HG03460 (cell line): ENCODE data around the gene HPCAL1.

Experiments used
- ATAC-seq: cut with Tn5 transposase; IDR thresholded peaks from one replicate; pipeline ENCODE4 v1.9.1; 2021; ENCODE audit not compliant: unreplicated experiment

The HPCAL1 gene

DNA sequence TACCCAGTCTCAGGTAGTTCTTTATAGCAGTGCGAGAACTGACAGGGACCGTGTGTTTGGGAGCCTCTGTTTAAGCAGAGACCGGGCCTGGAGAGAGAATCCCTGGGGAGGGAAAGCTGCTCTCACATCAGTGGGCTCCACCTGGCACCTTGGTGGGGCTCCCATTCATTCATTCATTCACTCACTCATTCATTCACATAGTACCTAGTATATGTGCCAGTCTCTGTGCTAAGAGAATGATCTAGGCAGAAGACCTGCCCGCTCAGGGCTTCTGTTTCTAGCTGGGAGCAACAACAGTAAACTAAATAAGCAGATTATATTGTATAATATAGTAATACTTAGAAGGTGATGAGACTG, 17.8 kb downstream of the HPCAL1 start:
- ATAC-seq, result no peak

DNA sequence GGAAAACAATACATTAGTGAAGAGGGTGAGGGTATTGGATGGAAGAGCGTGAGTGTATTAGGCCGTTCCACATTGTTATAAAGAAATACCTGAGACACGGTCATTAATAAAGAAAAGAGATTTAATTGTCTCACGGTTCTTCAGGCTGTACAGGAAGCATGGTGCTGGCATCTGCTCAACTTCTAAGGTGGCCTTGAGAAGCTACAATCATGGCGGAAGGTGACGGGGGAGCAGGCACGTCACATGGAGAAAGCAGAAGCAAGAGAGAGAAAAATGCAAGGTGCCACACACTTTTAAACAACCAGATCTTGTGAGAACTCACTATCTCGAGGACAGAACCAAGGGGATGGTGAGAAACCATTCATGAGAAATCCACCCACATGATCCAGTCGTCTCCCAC, 18.2 kb downstream of the HPCAL1 start:
- ATAC-seq, result no peak

DNA sequence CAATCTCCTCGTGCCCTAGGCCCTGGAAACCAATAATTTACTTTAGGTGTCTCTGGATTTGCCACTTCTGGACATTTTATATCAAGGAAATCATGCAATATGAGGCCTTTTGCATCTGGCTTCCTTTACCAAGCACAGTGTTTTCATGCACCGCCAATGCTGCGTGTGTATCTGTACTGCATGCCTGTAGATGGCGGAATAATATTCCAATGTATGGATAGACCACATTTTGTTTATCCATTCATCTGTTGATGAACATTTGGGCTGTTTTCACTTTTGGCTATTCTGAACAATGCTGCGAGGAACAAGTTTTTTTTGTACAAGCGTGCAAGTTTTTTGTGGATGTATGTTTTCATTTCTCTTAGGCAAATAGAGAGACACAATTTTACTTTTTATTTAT, 18.9 kb downstream of the HPCAL1 start:
- ATAC-seq, result no peak

DNA sequence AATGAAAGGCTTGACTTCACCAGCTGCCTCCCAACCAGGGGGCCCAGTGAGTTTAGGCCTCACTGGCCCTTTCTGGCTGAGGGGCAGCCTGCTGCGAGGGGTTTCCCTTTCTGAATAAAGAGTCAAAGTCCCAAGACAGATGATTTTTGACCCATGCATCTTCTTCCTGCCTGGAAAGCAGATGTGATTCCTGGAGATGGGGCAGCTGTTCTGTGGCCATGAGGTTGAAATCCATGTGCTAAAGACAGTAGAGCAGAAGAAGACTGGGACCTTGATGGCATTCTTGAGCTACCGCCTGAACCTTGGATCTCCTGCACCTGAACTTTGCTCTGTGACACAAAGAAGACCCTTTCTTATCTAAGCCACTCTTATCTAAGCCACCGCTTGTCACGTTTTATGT, 19.8 kb downstream of the HPCAL1 start:
- no peak for ATAC-seq

DNA sequence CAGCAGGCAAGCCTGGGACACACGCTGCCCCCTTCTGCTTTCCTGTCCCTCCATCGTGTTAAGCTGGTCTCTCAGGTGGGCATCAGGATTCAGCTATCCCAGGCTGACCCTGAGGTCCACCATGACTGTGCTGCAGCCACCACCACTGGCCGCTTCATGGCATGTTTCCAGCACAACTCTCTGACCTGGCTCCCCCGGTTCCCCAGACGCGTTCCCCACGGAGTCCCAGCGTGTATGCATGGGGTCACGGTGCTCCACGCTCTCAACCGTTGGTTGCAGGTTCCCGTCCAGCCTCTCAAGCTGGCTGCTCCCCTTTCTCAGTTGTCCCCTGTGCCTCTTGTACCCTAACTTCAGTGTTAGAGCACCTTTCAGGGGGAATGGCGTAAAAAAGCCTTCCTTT, 20.3 kb downstream of the HPCAL1 start:
- ATAC-seq, result no peak

DNA sequence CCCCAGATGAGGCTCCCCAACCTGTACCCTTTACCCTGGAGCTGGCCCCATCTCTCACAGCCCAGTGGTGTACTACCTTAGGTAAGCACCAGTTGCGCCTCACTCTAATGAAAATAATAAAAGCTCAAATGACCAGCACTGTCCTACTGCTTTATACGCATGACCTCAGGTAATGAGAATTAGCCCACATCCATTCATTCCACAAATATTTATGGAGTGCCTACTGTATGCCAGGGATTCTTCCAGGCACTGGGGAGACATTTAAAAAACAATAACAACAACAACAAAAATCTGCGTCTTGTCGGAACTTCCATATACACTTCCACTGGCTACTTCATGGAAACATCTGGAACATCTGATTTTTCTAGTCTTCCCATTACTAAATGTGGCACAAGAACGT, 20.8 kb downstream of the HPCAL1 start:
- no peak for ATAC-seq

DNA sequence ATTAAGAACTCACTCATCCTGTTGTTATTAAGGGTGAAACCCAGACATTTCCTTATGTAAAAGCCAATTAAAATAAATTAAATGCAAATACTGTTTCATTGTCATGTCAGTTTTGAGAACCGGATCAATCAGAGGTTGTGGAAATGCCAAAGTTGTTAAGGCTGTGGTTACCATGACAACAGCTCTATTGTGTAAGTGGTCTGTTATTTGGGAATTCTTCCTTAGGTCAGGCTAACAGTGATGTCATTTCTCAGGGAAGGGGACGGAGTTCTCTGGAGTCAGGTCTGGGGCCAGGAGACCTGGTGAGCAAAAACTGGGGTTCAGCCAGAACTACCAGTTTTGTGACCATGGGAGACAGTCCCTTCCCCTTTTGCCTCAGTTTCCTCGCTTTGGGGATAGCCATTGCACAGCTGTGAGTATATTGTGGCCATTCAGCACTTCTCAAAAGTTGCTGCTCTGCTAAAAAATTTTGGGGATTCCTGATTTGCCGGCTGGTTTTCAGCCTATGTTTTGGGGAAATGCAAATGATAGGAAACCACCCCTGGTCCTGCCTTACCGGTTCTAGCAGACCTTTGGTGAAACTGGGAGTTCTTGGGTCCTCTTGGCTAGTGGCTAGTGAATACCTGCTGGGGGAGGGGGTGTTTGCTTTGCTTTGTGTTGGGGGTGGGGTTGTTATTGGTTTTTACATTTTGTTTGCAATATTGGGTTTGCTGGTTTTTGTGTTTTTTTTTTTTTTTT, 21.6 kb downstream of the HPCAL1 start:
- peak; percentile 50 for ATAC-seq

DNA sequence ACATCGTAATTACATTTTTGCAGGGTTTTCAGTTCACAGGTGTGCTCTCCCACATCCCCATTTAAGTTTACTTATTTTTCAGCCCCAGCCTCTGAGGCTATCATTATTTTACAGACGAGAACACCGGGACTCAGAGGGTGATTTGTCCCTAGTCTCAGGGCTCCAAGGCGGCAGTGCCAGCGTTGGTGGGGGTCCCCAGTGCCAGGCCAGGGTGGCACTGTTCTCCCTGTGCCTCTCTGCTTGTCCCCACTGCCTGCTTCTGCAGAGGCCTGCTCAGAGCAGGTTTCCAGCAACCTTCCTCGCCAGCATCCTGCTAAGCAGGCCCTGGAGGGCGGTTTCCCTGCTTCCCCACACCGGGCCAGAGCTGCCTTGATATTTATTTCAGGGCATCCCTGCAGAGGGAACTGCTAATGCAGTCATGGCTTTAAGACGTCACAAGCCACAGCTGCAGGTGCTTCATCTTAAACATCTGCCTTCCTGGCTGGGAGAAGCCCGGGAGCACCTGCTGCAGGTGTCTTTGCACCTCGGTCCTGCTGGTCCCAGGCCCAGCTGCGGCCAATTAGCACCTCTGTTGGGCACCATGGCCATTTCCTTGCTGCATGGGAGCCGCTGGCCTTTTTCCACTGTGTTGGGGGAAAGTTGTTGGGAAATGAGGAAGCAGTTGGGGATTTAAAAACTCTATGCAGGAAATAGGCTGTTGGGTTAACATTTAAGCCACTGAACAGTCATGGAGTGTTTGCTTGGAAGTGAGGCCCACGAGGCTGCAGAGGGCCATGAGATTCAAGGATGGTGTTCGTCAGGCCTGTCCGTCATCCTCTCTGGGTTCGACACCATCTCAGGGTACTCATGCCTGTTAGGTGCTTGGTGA, 22.8 kb downstream of the HPCAL1 start:
- ATAC-seq, result no peak

DNA sequence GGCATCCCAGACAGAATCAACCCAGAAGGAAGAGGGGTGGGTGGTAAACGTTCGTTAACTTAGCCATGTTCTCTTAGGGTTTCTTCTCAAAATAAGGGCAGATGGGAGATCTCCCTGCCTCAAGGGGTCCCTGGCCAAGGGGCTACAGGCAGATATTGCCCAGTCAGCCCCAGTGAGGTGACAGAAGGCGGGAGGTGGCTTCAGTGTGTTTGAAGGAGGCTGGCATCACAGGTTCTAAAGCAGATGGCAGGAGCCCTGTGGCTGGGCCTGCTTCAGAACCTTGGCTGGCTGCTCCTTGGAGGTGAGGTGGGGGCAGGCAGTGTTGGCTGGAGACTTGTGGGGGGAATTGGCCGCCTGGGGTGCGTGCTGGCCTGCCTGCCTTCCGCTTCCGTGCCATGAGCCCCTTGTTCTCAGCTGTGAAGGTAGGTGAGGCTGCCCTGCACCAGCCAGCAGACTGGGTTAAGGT, 23.5 kb downstream of the HPCAL1 start:
- ATAC-seq, result no peak

DNA sequence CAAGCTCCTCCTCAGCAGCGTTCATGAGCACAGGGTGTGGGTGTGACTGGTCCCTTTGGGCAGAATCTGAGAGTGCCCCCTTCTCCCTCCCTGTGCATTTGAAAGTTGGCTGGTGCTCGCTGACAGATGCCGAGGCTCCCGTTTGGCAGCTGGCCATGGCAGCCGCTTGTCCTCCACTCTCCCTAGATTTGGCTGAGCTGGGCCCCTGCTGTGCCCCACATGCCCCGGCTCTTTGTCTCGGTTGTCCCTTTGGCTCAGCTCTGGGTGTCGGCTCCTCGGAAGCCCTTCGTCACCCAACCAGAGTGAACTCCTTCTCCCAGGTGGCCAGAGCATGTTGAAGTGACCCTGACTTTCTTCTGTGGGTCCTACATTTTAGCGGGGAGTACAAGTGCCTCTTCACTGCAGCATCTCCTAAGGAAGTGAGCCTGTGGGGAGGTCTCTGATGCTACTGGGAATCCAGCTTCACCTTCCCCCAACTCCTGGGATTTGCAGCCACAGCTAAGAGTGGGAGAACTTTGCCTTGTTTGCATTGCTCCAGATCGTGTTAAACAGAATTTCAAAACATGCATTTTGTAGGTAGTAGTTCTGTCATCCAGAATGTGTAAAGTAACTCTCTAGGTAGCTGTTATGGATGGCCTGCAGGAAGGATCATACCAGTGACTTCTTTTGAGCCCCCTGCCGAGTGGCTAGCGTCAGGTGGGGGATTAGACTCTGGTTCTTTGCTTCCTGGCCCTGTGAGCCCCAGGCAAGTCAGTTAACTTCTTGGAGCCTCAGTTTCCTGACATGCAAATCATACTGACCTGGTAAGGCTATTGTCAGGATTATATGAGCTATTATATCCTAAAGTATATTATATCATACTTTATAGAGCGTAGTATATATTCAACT, 24.2 kb downstream of the HPCAL1 start:
- no peak for ATAC-seq

DNA sequence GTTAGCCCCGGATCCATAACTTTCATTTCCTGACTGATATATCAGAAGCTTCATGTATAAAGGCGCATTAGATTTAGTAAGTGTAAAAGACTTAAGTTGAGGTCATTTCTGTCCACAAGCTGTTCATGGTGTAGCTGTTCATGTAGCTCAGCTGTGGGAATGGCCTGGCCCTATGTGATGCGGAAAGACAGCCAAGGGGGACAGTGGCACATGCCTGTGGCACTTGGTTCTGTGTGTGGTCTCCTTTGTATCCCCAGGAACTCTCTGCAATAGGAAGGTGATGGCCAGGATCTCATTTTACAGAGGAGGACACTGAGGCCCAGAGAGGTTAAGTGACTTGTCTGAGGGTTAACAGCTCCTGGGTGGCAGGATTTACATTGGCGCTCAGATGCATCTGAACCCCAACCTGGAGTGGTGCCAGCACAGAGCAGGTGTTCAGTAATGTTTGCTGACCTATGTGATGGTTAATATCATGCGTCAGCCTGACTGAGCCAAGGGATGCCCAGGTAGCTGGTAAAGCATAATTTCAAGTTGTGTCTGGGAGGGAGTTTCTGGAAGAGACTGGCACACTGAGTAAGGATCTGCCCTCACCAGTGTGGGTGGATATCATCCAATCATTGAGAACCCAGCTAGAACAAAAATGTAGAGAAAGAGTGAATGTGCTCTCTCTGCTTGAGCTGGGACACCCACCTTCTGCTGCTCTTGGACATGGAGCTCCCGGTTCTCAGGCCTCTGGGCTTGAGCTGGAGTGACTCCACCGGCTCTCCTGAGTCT, 25.4 kb downstream of the HPCAL1 start:
- ATAC-seq, result no peak

DNA sequence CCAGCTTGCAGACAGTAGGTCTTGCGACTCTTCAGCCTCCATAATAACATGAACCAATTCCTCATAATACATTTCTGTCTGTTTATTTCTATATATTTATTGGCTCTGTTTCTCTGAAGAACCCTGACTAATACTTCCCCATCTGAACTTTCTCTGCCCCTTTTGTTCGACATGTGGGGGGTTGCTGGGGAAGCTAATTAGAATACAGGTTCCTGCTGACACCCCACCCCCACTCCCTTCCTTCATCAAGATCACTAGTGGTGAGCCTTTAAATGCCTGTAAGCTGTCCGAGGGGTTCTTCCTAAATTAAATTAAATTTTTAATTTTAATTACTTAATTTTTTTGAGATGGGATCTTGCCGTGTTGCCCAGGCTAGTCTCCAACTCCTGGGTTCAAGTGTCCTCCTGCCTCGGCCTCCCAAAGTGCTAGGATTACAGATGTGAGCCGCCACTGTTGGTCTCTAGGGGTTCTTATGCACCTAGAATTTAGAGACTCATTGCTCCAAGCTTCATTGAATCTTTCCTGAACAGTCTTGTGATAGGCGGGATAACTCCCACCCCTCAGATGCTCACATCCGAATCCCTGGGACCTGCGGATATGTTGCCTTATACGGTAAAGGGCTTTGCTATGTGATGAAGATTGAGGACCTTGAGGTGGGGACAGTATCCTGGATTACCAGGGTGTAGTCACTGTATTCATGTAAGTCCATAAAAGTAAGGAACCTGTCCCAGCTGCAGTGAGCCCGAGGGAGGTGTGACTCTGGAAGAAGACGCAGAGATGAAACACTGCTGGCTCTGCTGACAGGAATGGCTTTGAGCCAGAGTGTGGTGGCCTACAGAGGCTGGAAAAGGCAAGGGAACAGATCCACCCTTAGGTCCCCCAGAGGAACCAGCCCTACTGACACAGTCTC, 26.2 kb downstream of the HPCAL1 start:
- ATAC-seq, result no peak

DNA sequence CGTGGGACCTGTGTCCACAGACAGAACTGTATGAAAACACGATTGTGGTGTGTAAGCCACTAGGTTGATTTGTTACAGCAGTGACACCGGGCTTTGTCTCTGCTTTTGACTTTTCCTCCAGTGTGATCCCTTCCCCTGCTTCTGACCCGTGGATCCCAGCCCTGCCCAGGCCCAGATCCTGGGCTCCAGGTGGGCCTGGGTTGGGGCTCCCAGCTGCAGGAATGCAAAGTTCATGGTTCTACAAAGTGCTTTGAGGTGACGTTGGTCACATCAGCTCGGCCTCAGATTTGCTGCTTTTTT, 26.8 kb downstream of the HPCAL1 start:
- no peak for ATAC-seq

DNA sequence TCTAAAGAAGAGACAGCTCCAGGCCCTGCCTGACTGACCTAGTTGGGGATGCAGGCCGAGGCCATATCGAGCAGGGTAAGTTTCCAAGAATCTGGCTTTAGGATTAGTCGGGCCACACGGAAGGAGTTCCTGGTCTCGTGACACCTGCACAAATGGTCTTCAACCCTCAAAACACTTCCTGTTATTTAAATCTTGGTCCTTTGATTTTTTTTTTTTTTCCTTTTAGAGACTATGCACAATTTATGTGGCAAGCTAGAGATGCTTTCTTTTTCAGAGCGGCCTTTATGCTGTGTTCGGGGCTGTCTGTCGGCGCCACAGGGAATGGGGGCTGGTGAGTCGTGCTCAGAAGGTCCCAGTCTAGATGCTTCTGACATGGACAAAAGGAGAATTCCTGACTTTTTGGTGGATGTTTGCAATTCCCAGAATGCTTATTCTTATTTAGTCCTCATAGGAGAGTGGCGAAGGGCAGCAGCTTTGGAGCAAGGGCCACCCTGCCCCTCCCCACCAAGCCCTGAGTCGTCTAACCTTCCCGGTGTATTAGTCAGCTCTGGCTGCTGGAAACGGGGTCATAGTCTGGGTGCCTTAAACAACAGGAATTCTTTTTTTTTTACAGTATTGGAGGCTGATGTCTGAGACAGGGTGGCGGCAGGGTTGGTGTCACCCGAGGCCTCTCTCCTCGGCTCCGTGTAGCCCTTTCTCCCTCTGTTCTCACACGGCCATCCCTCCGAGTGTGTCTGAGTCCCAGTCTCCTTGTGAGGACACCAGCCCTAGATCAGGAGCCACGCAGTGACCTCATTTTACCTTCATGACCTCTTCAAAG, 27.4 kb downstream of the HPCAL1 start:
- ATAC-seq, result no peak

DNA sequence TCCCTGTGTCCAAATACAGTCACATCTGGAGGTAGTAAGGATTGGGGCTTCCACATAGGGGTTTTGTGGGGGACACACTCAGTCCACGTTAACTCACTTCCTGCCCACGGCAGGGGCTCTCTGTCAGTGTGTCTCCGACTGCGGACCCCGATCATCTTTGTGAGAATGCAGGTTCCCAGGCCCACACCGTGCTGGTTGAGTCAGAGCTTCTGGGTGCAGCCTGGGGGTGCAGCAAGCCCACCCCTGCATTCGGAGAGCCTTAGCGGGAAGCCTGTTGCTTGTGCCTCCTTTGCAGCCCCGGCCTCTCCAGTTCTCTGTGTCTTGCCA, 28.0 kb downstream of the HPCAL1 start:
- no peak for ATAC-seq

DNA sequence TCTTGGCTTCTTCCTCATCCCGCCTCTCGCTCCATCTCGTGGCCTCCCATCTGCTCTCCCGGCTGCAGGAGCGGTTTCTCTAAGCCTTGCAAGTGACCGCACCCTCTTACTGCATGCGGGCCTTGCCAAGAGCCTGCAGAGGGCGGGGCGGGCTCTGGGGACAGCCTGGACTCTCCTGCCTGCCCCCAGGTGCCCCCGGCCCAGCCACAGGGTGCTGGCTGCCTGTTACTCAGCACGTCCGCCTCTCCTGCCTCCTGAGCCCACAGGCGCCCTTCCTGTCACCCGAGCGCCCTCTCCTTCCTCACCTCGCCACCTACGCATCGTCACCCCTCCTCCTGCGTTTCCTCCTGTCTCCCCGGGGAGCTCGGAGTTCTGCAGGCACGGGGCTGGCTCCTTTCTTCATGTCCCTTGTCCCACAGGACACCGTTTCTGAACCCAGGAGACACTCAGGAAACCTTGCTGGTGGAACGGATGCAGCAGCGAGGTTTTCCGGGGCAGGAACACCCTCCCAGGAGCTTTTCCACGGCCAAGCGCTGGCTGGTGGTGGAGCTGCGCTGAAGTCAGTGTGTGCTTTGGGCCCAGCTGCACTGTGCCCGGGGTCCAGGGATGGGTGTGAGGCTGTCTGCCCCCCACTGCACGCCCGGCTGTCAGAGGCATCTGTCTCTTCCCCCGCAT, 28.5 kb downstream of the HPCAL1 start:
- ATAC-seq, result peak; percentile 62

DNA sequence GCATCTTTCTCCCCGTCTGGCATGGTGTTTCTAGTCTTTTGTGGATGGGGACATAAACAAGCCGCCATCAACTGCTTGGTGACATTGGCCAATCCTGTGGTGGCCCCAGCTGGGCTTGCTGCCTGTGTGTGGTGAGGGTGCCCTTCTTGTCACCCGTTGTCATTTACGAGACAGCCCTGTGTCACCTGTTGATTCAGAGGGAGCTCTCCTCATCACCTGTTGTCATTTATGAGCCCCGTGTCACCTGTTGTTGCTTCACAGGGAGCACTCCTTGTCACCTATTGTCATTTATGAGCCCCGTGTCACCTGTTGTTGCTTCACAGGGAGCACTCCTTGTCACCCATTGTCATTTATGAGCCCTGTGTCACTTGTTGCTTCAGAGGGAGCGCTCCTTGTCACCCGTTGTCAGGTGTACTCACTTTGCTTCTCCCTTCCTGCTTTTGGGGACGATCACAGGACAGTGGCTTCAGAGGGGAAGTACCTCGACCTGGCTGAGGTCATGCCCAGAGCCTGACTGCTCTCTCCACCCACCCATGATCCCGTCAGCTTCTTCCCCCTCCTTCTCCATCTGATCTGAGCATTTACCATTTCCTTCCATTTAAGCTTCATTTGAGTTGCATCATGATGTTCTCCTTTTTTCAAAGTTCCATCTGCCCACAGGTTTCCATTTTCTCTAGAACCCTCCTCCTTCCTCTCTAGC, 29.1 kb downstream of the HPCAL1 start:
- ATAC-seq, result peak; percentile 59
